ENCODE measurements around the gene CENPP. TPM values are rescaled to one million over a fixed set of nuclear protein-coding genes. Genes with fewer than 3 reads are reported as not detected.

The CENPP gene
- total and polyA plus RNA-seq, 3 experiments from 2014 or later: 2.5 to 20.9 (median 19.5) TPM

GRCh38 chr9:92292338-92293074, 33.2 kb upstream of the CENPP start:
- H3K36me3 Mint-ChIP-seq: peaks cover 4 to 38% (median 12%) of the 10 kb centered on the region in 3 donors
- H3K9me3 ChIP-seq (ENCODE audit: low read length): no peaks in the 10 kb centered on the region
- DNase-seq: no peak
- peak overlapping the region; percentile 89 for H3K4me3 ChIP-seq (ENCODE audit: low read length)
- H3K4me3 Mint-ChIP-seq: peak overlapping the region; percentile 96 to 99 (median 98)
- H3K27ac ChIP-seq (ENCODE audit: low read depth, low read length): peak overlapping the region; percentile 95
- H3K36me3 ChIP-seq (ENCODE audit: insufficient read depth, low read length): no peaks in the 10 kb centered on the region
- POLR2A ChIA-PET: interaction anchor here (0.8 to 1.1 kb wide), 2 partner anchors 10 to 34 kb away, joined by 5 to 8 read pairs; partner anchors contain the start of gene CENPP
- CTCF ChIA-PET: no interaction called here
- H3K9me3 Mint-ChIP-seq: no peaks in the 10 kb centered on the region
- H3K4me1 Mint-ChIP-seq: peaks cover 42 to 77% (median 64%) of the 10 kb centered on the region in 3 donors
- H3K4me1 ChIP-seq (ENCODE audit: insufficient read depth, low read length): peaks cover 34% of the 10 kb centered on the region
- peak overlapping the region; percentile 85 to 99 (median 98) for H3K27ac Mint-ChIP-seq
- H3K27me3 Mint-ChIP-seq: no peaks in the 10 kb centered on the region
- H3K27me3 ChIP-seq (ENCODE audit: insufficient read depth, low read length, poor library complexity, severe bottlenecking): no peaks in the 10 kb centered on the region

GRCh38 chr9:92293075-92293354, 32.7 kb upstream of the CENPP start:
- Histone ChIP-seq H3K27ac (ENCODE audit: low read depth, low read length) (peak overlapping the region; percentile 95), H3K27me3 (ENCODE audit: insufficient read depth, low read length, poor library complexity, severe bottlenecking) (no peaks in the 10 kb centered on the region), H3K9me3 (ENCODE audit: low read length) (no peaks in the 10 kb centered on the region), H3K36me3 (ENCODE audit: insufficient read depth, low read length) (peaks cover 5% of the 10 kb centered on the region), H3K4me3 (ENCODE audit: low read length) (peak overlapping the region; percentile 89), H3K4me1 (ENCODE audit: insufficient read depth, low read length) (peaks cover 34% of the 10 kb centered on the region)
- ChIA-PET POLR2A (no interaction called here), CTCF (no interaction called here)
- Mint-ChIP-seq H3K27ac (peak overlapping the region; percentile 85 to 99 (median 98)), H3K4me3 (peak overlapping the region; percentile 96 to 99 (median 98)), H3K9me3 (no peaks in the 10 kb centered on the region), H3K4me1 (peaks cover 44 to 80% (median 69%) of the 10 kb centered on the region in 3 donors), H3K36me3 (peaks cover 4 to 38% (median 12%) of the 10 kb centered on the region in 3 donors), H3K27me3 (no peaks in the 10 kb centered on the region)
- no peak for DNase-seq

- Mint-ChIP-seq H3K9me3 (no peaks in the 10 kb centered on the region), H3K27me3 (no peaks in the 10 kb centered on the region), H3K4me1 (peaks cover 42 to 75% (median 66%) of the 10 kb centered on the region in 3 donors), H3K4me3 (peak within 1 kb of the TSS; percentile 96 to 99 (median 98)), H3K27ac (peak within 1 kb of the TSS; percentile 95 to 99 (median 98)), H3K36me3 (peaks cover 4 to 37% (median 11%) of the 10 kb centered on the region in 3 donors)
- Histone ChIP-seq H3K4me1 (ENCODE audit: insufficient read depth, low read length) (peaks cover 34% of the 10 kb centered on the region), H3K4me3 (ENCODE audit: low read length) (peak within 1 kb of the TSS; percentile 89), H3K36me3 (ENCODE audit: insufficient read depth, low read length) (peaks cover 9% of the 10 kb centered on the region), H3K27ac (ENCODE audit: low read depth, low read length) (peak within 1 kb of the TSS; percentile 95), H3K27me3 (ENCODE audit: insufficient read depth, low read length, poor library complexity, severe bottlenecking) (no peaks in the 10 kb centered on the region), H3K9me3 (ENCODE audit: low read length) (no peaks in the 10 kb centered on the region)
- peak; percentile 98 to 100 (median 100) for DNase-seq
- ChIA-PET POLR2A (no interaction called here), CTCF (no interaction called here)
These were observed 32.1 kb upstream of the CENPP start, which contains the start of gene IARS1 for GRCh38 chr9:92293452-92294296. TSS of gene IARS1 (minus strand) at chr9:92293697. CDS start at chr9:92289419, 4,278 bp downstream.

- ChIA-PET CTCF (no interaction called here), POLR2A (no interaction called here)
- H3K27me3 ChIP-seq (ENCODE audit: insufficient read depth, low read length, poor library complexity, severe bottlenecking): no peaks in the 10 kb centered on the region
- H3K4me3 ChIP-seq (ENCODE audit: low read length): peak overlapping the region; percentile 89
- Mint-ChIP-seq H3K9me3 (no peaks in the 10 kb centered on the region), H3K4me1 (peaks cover 42 to 82% (median 66%) of the 10 kb centered on the region in 3 donors), H3K4me3 (peak overlapping the region; percentile 96 to 99 (median 98)), H3K27ac (peak overlapping the region; percentile 95 to 99 (median 98)), H3K36me3 (peaks cover 4 to 41% (median 14%) of the 10 kb centered on the region in 3 donors), H3K27me3 (no peaks in the 10 kb centered on the region)
- H3K4me1 ChIP-seq (ENCODE audit: insufficient read depth, low read length): peaks cover 34% of the 10 kb centered on the region
- H3K9me3 ChIP-seq (ENCODE audit: low read length): no peaks in the 10 kb centered on the region
- peaks cover 10% of the 10 kb centered on the region for H3K36me3 ChIP-seq (ENCODE audit: insufficient read depth, low read length)
- DNase-seq: no peak
- H3K27ac ChIP-seq (ENCODE audit: low read depth, low read length): peak overlapping the region; percentile 95
These were observed 31.5 kb upstream of the CENPP start for GRCh38 chr9:92294297-92294676.

GRCh38 chr9:92295240-92295790, 30.4 kb upstream of the CENPP start:
- Histone ChIP-seq H3K9me3 (ENCODE audit: low read length) (no peaks in the 10 kb centered on the region), H3K36me3 (ENCODE audit: insufficient read depth, low read length) (peaks cover 12% of the 10 kb centered on the region), H3K27ac (ENCODE audit: low read depth, low read length) (peak overlapping the region; percentile 95), H3K27me3 (ENCODE audit: insufficient read depth, low read length, poor library complexity, severe bottlenecking) (no peaks in the 10 kb centered on the region), H3K4me3 (ENCODE audit: low read length) (no peak overlapping the region), H3K4me1 (ENCODE audit: insufficient read depth, low read length) (peaks cover 34% of the 10 kb centered on the region)
- CTCF ChIA-PET: no interaction called here
- DNase-seq: no peak
- peaks cover 0 to 38% (median 15%) of the 10 kb centered on the region in 3 donors for H3K36me3 Mint-ChIP-seq
- H3K4me3 Mint-ChIP-seq: peak overlapping the region in 5 of 7 donors; percentile 17 to 60 (median 25)
- POLR2A ChIA-PET: no interaction called here
- no peaks in the 10 kb centered on the region for H3K9me3 Mint-ChIP-seq
- H3K27ac Mint-ChIP-seq: peak overlapping the region in 6 of 8 donors; percentile 25 to 98 (median 72)
- peaks cover 42 to 72% (median 62%) of the 10 kb centered on the region in 3 donors for H3K4me1 Mint-ChIP-seq
- no peaks in the 10 kb centered on the region for H3K27me3 Mint-ChIP-seq

GRCh38 chr9:92295827-92296258, 29.9 kb upstream of the CENPP start:
- Mint-ChIP-seq H3K27ac (peak overlapping the region in 7 of 8 donors; percentile 25 to 95 (median 47)), H3K4me3 (peak overlapping the region in 1 of 7 donors; percentile 22), H3K9me3 (no peaks in the 10 kb centered on the region), H3K27me3 (no peaks in the 10 kb centered on the region), H3K4me1 (peaks cover 41 to 69% (median 59%) of the 10 kb centered on the region in 3 donors), H3K36me3 (peaks cover 0 to 43% (median 17%) of the 10 kb centered on the region in 3 donors)
- no peak for DNase-seq
- ChIA-PET CTCF (no interaction called here), POLR2A (no interaction called here)
- H3K27me3 ChIP-seq (ENCODE audit: insufficient read depth, low read length, poor library complexity, severe bottlenecking): no peaks in the 10 kb centered on the region
- H3K4me1 ChIP-seq (ENCODE audit: insufficient read depth, low read length): peaks cover 34% of the 10 kb centered on the region
- no peak overlapping the region for H3K4me3 ChIP-seq (ENCODE audit: low read length)
- peaks cover 16% of the 10 kb centered on the region for H3K36me3 ChIP-seq (ENCODE audit: insufficient read depth, low read length)
- no peaks in the 10 kb centered on the region for H3K9me3 ChIP-seq (ENCODE audit: low read length)
- peak overlapping the region; percentile 95 for H3K27ac ChIP-seq (ENCODE audit: low read depth, low read length)

GRCh38 chr9:92297611-92298010, 28.1 kb upstream of the CENPP start:
- Histone ChIP-seq H3K27ac (ENCODE audit: low read depth, low read length) (no peak overlapping the region), H3K36me3 (ENCODE audit: insufficient read depth, low read length) (peaks cover 21% of the 10 kb centered on the region), H3K4me3 (ENCODE audit: low read length) (no peak overlapping the region), H3K27me3 (ENCODE audit: insufficient read depth, low read length, poor library complexity, severe bottlenecking) (no peaks in the 10 kb centered on the region), H3K9me3 (ENCODE audit: low read length) (no peaks in the 10 kb centered on the region), H3K4me1 (ENCODE audit: insufficient read depth, low read length) (peaks cover 16% of the 10 kb centered on the region)
- Mint-ChIP-seq H3K4me1 (peaks cover 32 to 54% (median 42%) of the 10 kb centered on the region in 3 donors), H3K9me3 (no peaks in the 10 kb centered on the region), H3K27ac (peak overlapping the region in 7 of 8 donors; percentile 89 to 97 (median 94)), H3K36me3 (peaks cover 0 to 55% (median 18%) of the 10 kb centered on the region in 3 donors), H3K27me3 (no peaks in the 10 kb centered on the region), H3K4me3 (peak overlapping the region; percentile 56 to 79 (median 76))
- POLR2A ChIA-PET: no interaction called here
- DNase-seq: no peak
- CTCF ChIA-PET: no interaction called here
